Mesenchymal stem cell (in vitro differentiated cells and primary cell): ENCODE data around the gene PANX1.

Source experiments
- DNase-seq: peaks from one replicate; pipeline ENCODE4 v3.0.0-alpha.2; 2013
- H2AFZ ChIP-seq: one replicate; pipeline ENCODE4 v1.6.1; 2013; ENCODE audit warnings: low read depth, mild to moderate bottlenecking, control low read depth, inconsistent platforms, low read length, moderate library complexity
- H2AK5ac ChIP-seq: 2 replicates; pipeline ENCODE4 v1.6.1; 2013; ENCODE audit warnings: low read length, moderate library complexity, mild to moderate bottlenecking, inconsistent platforms; ENCODE audit not compliant: severe bottlenecking
- H2BK120ac ChIP-seq: one replicate; pipeline ENCODE4 v1.6.1; 2013; ENCODE audit warnings: low read depth, mild to moderate bottlenecking, inconsistent platforms, low read length, moderate library complexity
- H2BK12ac ChIP-seq, 2 experiments: one replicate each; pipeline ENCODE4 v1.6.1; 2013; ENCODE audit warnings: inconsistent platforms in 2 of 2, low read length in 2 of 2, mild to moderate bottlenecking in 2 of 2, moderate library complexity in 2 of 2, control low read depth in 1 of 2
- H2BK15ac ChIP-seq: one replicate; pipeline ENCODE4 v1.6.1; 2013; ENCODE audit warnings: mild to moderate bottlenecking, low read depth, inconsistent platforms; ENCODE audit not compliant: poor library complexity, severe bottlenecking
- H2BK5ac ChIP-seq: 2 replicates; pipeline ENCODE4 v1.6.1; 2013; ENCODE audit warnings: low read depth, mild to moderate bottlenecking, low read length, control low read depth, inconsistent platforms; ENCODE audit not compliant: poor library complexity, severe bottlenecking
- H3K14ac ChIP-seq, 2 experiments: one replicate each; pipeline ENCODE4 v1.6.1; 2013; ENCODE audit warnings: inconsistent platforms in 2 of 2, low read length in 2 of 2, control low read depth in 1 of 2, mild to moderate bottlenecking in 1 of 2, moderate library complexity in 1 of 2
- H3K18ac ChIP-seq, 2 experiments: one replicate each; pipeline ENCODE4 v1.6.1; 2013; ENCODE audit warnings: inconsistent platforms in 2 of 2, low read length in 2 of 2, control low read depth in 1 of 2, low read depth in 1 of 2, mild to moderate bottlenecking in 1 of 2
- H3K23ac ChIP-seq, 2 experiments: one replicate each; pipeline ENCODE4 v1.6.1; 2013; ENCODE audit warnings: inconsistent platforms in 2 of 2, low read length in 2 of 2, mild to moderate bottlenecking in 2 of 2, moderate library complexity in 2 of 2, control low read depth in 1 of 2
- H3K27ac ChIP-seq: 2 replicates; pipeline ENCODE4 v1.5.1; 2013; ENCODE audit warnings: mild to moderate bottlenecking, moderate library complexity, low read length, control low read depth, inconsistent platforms; ENCODE audit not compliant: poor library complexity, severe bottlenecking
- H3K27me3 ChIP-seq, 2 experiments: 2 replicates each; pipeline versions ENCODE4 v1.6.1 to v1.7.0; 2013; ENCODE audit warnings: low read length in 2 of 2, mild to moderate bottlenecking in 2 of 2, moderate library complexity in 2 of 2, control low read depth in 1 of 2, inconsistent platforms in 1 of 2; ENCODE audit not compliant: control insufficient read depth in 1 of 2, insufficient read depth in 1 of 2
- H3K36me3 ChIP-seq, 2 experiments: 2 replicates each; pipeline versions ENCODE4 v1.6.1 to v1.7.0; 2013; ENCODE audit warnings: low read length in 2 of 2, control low read depth in 1 of 2, inconsistent platforms in 1 of 2, low read depth in 1 of 2, mild to moderate bottlenecking in 1 of 2; ENCODE audit not compliant: insufficient read depth in 2 of 2, control insufficient read depth in 1 of 2
- H3K4ac ChIP-seq, 2 experiments: one replicate each; pipeline ENCODE4 v1.6.1; 2013; ENCODE audit warnings: inconsistent platforms in 2 of 2, low read length in 2 of 2, mild to moderate bottlenecking in 2 of 2, moderate library complexity in 2 of 2, control low read depth in 1 of 2, low read depth in 1 of 2
- H3K4me1 ChIP-seq: 2 replicates; pipeline ENCODE4 v1.6.1; 2013; ENCODE audit warnings: low read depth, low read length, control low read depth; ENCODE audit not compliant: control insufficient read depth, insufficient read depth
- H3K4me2 ChIP-seq: 2 replicates; pipeline ENCODE4 v1.6.1; 2013; ENCODE audit warnings: low read length, mild to moderate bottlenecking, inconsistent platforms; ENCODE audit not compliant: poor library complexity, severe bottlenecking
- H3K4me3 ChIP-seq, 2 experiments: 2 replicates each; pipeline versions ENCODE4 v1.5.1 to v1.7.0; 2013; ENCODE audit warnings: low read length in 2 of 2, mild to moderate bottlenecking in 2 of 2, control low read depth in 1 of 2, low read depth in 1 of 2; ENCODE audit not compliant: insufficient read depth in 1 of 2
- H3K79me1 ChIP-seq: replicated peaks from 2 replicates; pipeline ENCODE4 v1.6.1; 2013; ENCODE audit warnings: mild to moderate bottlenecking, control low read depth, low read length, inconsistent platforms; ENCODE audit not compliant: poor library complexity, severe bottlenecking
- H3K9ac ChIP-seq: 2 replicates; pipeline ENCODE4 v1.7.0; 2013; ENCODE audit warnings: mild to moderate bottlenecking, low read length, moderate library complexity
- H3K9me3 ChIP-seq: 2 replicates; pipeline ENCODE4 v1.7.0; 2013; ENCODE audit warnings: mild to moderate bottlenecking, low read length; ENCODE audit not compliant: control insufficient read depth
- H4K8ac ChIP-seq: one replicate; pipeline ENCODE4 v1.6.1; 2013; ENCODE audit warnings: inconsistent platforms, mild to moderate bottlenecking, low read length, moderate library complexity
- H4K91ac ChIP-seq: one replicate; pipeline ENCODE4 v1.6.1; 2013; ENCODE audit warnings: mild to moderate bottlenecking, low read length, inconsistent platforms
- WGBS: methylation state at CpG from one replicate; pipeline ENCODE4 v1.1.7; 2013; ENCODE audit warnings: mixed read lengths; 5-methylcytosine and 5-hydroxymethylcytosine counted together

PANX1 gene

GRCh38 chr11:94148189-94148588 lies 19.5 kb downstream of the PANX1 start:
- Histone ChIP-seq H3K27me3 (no peaks in the 10 kb centered on the region), H4K8ac (no peak overlapping the region), H2BK12ac (no peak overlapping the region), H3K27ac (no peak overlapping the region), H2BK120ac (no peak overlapping the region), H3K36me3 (no peaks in the 10 kb centered on the region), H3K4me3 (no peak overlapping the region), H3K4me1 (peaks cover 33% of the 10 kb centered on the region), H2BK5ac (no peak overlapping the region), H4K91ac (no peak overlapping the region), H3K79me1 (peaks cover 29% of the 10 kb centered on the region), H2AK5ac (no peak overlapping the region), H2BK15ac (no peak overlapping the region), H3K14ac (no peak overlapping the region), H3K18ac (no peak overlapping the region), H3K23ac (no peak overlapping the region), H2AFZ (no peak overlapping the region), H3K9me3 (no peaks in the 10 kb centered on the region), H3K9ac (no peak overlapping the region), H3K4me2 (no peak overlapping the region), H3K4ac (no peak overlapping the region)
- WGBS: 61% methylated on average over 2 of the region's 2 CpGs
- DNase-seq: no peak

DNA sequence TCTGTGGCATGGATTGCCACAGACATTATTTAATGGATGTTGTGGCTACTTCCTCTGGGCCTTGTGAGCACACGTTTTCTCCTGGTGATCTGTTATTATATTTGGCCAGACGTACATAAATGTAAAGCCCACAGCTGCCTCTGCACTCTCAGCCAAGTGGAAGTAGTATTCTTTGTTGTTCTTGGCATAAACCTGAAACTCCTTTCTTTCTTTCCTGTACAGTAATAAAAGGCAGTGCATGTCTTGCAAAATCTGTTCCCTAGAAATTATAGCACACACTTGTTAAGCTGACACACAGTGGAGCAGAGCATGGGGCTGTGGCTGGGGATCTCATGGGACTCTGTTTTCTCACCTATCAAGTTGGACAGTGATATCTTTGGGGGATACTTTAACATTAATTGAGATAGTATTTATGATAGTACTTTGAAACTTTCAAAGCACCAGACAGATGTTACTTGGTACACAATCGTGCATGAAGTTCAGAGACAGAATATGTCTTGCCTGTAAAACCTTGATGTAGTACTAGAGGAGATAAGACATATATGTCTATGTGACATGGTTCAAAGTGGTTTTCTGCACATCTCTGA lies 20.9 kb downstream of the PANX1 start:
- Histone ChIP-seq H2BK120ac (no peak overlapping the region), H2BK5ac (no peak overlapping the region), H3K27ac (peak overlapping the region; percentile 7), H3K14ac (no peak overlapping the region), H3K4me1 (peaks cover 27% of the 10 kb centered on the region), H3K23ac (no peak overlapping the region), H2BK15ac (no peak overlapping the region), H3K18ac (peak overlapping the region in 1 of 2 experiments; percentile 0), H4K91ac (no peak overlapping the region), H4K8ac (peak overlapping the region; percentile 52), H2AK5ac (no peak overlapping the region), H3K4me3 (no peak overlapping the region), H3K9me3 (no peaks in the 10 kb centered on the region), H2BK12ac (no peak overlapping the region), H3K27me3 (no peaks in the 10 kb centered on the region), H3K36me3 (peaks cover 0 to 11% of the 10 kb centered on the region in 2 experiments), H3K79me1 (peaks cover 27% of the 10 kb centered on the region), H3K4ac (no peak overlapping the region), H2AFZ (no peak overlapping the region), H3K9ac (no peak overlapping the region), H3K4me2 (no peak overlapping the region)
- 82% methylated on average over 2 of the region's 3 CpGs for WGBS
- no peak for DNase-seq

GRCh38 chr11:94150056-94150455 lies 21.4 kb downstream of the PANX1 start:
- Histone ChIP-seq H4K91ac (no peak overlapping the region), H3K4ac (no peak overlapping the region), H2AK5ac (peak overlapping the region; percentile 24), H3K9ac (no peak overlapping the region), H3K9me3 (no peaks in the 10 kb centered on the region), H3K23ac (no peak overlapping the region), H2AFZ (no peak overlapping the region), H3K27ac (no peak overlapping the region), H2BK15ac (no peak overlapping the region), H3K14ac (no peak overlapping the region), H3K4me2 (no peak overlapping the region), H2BK5ac (no peak overlapping the region), H3K18ac (no peak overlapping the region), H3K79me1 (peaks cover 26% of the 10 kb centered on the region), H2BK120ac (no peak overlapping the region), H3K36me3 (peaks cover 0 to 12% of the 10 kb centered on the region in 2 experiments), H3K4me1 (peaks cover 26% of the 10 kb centered on the region), H3K27me3 (no peaks in the 10 kb centered on the region), H2BK12ac (no peak overlapping the region), H4K8ac (no peak overlapping the region), H3K4me3 (no peak overlapping the region)
- DNase-seq: no peak
- WGBS: 100% methylated on average over 1 of the region's 3 CpGs

DNA sequence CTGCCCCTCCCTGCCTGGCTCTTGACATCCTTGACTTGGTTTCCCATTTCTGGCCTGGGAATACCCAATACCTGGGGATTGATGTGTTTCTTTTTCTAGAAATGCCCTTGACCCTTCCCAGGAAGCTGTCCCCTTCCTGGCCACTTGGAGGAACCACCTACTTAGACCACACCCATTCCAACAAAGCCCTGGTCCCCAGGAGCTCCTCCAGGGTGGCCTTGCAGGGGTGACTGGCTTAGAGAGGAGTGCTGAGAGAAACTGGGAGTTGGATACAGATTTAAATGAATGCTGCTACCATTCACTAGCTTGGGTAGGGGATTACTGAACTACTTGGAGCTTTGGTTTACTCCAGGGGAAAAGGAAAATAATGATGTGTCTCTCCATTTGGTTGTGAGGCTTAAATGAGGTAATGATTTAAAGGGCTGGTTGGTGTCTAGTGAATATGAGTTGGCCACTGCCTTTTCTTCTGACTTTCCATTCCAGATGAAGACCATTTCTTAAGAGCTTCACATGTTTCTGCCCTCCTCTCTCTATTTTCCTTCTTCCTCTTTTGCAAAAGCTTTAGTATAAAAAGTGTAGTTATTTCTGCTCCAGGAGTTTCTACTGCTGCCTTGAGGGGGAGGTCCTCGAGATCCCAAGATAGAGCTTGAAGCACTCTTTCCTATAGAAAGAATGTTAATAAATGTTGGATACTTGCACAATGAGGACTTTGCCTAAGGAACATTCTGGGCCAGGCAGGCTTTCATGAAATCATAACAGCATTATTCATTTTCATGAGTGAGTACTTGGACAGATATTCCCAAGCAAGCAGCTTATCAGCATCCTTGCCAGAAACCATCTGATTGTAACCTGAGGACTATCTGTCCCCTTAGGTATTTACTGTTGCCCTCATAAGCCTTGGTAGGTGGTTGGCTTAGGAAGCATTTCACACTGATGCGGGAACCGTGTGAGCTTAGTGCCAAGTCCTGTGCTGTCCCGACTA lies 22.4 kb downstream of the PANX1 start:
- H2AFZ ChIP-seq: no peak overlapping the region
- peaks cover 25% of the 10 kb centered on the region for H3K4me1 ChIP-seq
- H3K9ac ChIP-seq: no peak overlapping the region
- no peak overlapping the region for H3K4me2 ChIP-seq
- no peak overlapping the region for H2BK5ac ChIP-seq
- peak overlapping the region in 1 of 2 experiments; percentile 81 for H2BK12ac ChIP-seq
- H2BK15ac ChIP-seq: no peak overlapping the region
- H2AK5ac ChIP-seq: peak overlapping the region; percentile 58
- peak overlapping the region in 1 of 2 experiments; percentile 9 for H3K4ac ChIP-seq
- H3K23ac ChIP-seq: peak overlapping the region in 1 of 2 experiments; percentile 92
- peaks cover 0 to 12% of the 10 kb centered on the region in 2 experiments for H3K36me3 ChIP-seq
- H3K27ac ChIP-seq: no peak overlapping the region
- H4K91ac ChIP-seq: no peak overlapping the region
- H3K4me3 ChIP-seq: no peak overlapping the region
- H3K14ac ChIP-seq: peak overlapping the region in 1 of 2 experiments; percentile 82
- peaks cover 33% of the 10 kb centered on the region for H3K79me1 ChIP-seq
- DNase-seq: peak; percentile 41
- H3K18ac ChIP-seq: peak overlapping the region; percentile 16 to 80
- H3K27me3 ChIP-seq: no peaks in the 10 kb centered on the region
- H3K9me3 ChIP-seq: no peaks in the 10 kb centered on the region
- no peak overlapping the region for H2BK120ac ChIP-seq
- no peak overlapping the region for H4K8ac ChIP-seq
- WGBS: 96% methylated on average over 3 of the region's 4 CpGs
